NCI-H345 (cell line): ENCODE results near the gene SKIC3.

ENCODE experiments used
- DNase-seq: peaks from one replicate; lab custom pipeline; 2025; lab: John Stamatoyannopoulos, UW

The SKIC3 gene

DNA sequence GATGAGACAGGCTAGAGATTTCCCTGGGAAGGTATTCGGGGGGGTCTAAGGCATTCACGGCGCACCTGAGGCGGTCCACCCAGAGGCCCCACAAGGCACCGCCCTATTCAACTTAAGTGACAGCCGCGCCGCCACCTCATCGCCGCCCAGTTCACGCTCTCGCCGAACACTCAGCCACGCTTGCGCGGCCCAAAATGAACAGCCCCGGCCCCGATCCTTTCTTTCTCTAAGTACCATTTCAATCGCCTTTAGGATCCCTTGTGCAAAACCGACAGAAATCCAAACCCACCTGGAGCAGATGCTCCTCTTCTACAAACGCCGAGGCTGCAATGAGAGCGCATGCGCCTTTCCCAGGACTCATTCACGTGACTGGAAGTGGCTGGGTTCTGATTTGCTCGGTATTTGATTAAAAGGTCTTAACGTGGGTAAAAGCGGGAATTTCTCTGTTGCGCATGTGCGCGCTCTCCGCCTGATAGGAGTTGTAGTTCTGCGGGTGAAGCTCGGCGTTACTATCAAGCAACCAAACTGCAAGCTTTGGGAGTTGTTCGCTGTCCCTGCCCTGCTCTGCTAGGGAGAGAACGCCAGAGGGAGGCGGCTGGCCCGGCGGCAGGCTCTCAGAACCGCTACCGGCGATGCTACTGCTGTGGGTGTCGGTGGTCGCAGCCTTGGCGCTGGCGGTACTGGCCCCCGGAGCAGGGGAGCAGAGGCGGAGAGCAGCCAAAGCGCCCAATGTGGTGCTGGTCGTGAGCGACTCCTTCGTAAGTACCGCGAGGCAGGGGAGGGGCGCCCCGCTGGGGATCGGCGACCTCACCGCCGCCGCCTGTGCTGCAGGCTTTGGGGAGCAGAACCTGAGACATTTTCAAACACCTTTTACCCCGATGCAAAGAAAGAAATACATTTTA lies at the start of gene SKIC3, which contains the start of gene ARSK:
Gene SKIC3, minus strand, starts transcription at position 331 of the 902 bp plus-strand sequence. CDS start 7,827 bp downstream, outside the sequence.
Gene ARSK, plus strand, starts transcription at position 455 of the 902 bp plus-strand sequence. Its CDS starts 178 bp downstream, at position 633.
- peak; percentile 96 for DNase-seq

DNA sequence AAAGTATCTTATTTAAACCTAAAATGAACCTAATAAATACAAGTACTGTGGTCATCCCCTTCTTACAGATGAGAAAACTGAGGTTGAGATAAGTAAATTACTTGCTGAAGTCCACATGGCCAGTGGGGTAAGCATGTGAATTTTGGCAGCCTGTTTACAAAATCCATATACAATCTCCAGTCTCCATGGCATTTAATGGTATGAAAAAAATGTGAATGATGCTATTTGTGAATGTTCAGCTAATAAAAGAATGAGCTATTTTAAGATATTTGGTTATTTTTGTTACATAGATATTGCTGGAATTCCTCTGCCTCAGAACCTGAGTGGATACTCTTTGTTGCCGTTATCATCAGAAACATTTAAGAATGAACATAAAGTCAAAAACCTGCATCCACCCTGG lies 45.8 kb upstream of the SKIC3 start:
- no peak for DNase-seq

DNA sequence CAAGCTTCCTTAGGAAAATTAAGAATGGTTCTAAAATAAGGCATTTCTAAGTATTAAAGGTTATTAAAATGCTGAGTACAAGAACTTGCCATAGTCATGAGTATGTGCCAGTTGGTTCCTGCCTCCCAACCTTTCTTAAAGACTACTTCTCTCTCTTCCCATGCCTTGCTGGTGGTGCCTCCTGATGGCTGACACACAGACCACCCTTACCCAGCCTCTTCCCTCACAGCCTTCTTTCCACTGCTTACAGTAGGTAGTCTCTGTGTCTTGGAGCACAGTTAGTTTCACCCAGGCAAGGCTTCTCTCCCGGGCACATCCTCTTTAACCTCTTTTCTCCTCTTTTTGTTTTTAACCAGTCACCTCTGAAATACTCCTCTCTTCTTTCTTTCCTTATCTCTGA lies 44.5 kb upstream of the SKIC3 start:
- no peak for DNase-seq

DNA sequence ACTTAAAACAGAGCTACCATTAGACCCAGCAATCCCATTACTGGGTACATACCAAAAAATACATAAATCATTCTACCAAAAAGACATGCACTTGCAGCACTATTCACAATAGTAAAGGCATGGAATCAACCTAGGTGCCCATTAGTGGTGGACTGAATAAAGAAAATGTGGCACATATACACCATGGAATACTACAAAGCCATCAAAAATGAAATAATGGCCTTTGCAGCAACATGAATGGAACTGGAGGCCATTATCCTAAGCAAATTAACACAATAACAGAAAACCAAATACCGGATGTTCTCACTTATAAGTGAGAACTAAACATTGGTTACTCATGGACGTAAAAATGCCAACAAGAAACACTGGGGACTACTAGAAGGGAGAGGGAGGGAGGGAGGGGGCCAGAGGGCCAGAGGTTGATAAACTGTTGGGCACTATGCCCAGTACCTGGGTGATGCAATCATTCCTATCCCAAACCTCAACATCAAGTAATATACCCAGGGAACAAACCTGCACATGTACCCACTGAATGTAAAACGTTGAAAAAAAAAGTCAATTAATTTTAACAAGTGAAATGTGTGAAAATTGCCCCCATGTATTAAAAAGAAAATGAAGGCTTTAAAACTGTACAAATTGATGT lies 40.6 kb upstream of the SKIC3 start:
- no peak for DNase-seq

DNA sequence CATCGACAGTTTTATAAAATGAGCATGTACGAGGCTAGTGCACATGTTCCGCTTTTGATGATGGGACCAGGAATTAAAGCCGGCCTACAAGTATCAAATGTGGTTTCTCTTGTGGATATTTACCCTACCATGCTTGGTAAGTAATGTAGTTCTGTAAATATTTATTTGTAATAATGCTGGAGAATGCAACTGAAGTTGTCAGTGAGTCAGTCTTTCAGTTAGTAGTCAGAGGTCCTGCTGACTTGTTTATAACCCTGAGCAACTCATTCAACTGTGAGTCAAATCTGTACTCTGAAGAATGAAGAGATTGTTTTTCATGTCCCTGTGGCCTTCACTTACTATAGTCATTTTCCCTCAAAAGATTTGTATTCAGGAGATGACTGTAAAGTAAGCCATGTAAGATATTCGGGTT lies 36.7 kb upstream of the SKIC3 start:
- no peak for DNase-seq

DNA sequence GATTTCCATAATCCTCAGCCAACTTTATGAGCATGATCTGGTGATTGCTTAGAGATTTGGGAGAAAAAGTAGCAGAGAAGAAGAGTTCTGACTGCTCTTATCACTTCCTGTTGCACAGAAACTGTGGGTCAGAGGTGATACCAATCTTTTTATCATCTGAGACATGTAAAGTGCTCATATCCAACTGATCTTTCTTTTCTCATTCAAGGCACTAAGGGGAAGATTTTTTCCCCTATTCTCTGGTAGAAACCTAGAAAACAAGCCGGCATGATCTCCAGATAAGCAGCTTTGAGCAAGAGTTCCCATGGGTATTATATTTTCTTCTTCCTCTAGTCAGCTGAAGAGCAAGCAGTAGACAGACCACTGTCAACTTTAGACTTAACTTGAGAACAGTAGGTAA lies 36.1 kb upstream of the SKIC3 start:
- DNase-seq: no peak

DNA sequence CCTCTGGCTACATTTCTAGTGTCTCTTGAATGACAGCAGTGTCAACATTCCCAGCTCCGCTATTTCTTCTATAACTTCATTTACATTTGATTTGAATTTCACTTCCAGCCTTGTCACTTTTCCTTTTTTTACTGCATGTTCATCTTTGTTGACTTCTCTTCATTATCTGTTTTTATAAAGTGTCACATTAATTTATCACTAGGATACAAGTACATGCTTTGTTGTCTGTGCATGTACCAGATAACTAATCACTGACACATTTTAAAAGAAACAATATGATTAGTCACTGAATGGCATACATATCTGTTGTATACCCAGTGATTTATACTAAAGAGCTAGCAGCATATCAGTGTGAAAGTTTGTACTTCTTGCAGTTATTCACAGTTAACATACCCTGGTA lies 29.2 kb upstream of the SKIC3 start:
- no peak for DNase-seq

DNA sequence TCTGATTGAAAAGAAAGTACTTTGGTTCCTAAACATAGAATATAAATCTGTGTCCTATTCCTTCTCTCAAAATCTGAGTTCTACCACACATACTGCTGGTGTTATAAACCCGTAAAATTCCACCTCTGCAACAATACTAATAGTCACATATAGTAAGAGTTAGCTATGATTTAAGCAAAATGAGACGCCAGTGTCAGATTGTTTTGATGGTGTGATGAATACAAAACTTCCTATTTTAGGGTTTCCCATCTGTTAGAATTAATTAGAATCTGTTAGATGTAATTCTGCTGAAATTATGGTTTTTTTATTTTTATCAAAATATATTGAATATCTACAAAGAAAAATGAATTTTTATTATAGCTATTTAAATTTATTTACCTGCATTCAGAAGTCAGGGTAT lies 26.8 kb upstream of the SKIC3 start:
- no peak for DNase-seq

DNA sequence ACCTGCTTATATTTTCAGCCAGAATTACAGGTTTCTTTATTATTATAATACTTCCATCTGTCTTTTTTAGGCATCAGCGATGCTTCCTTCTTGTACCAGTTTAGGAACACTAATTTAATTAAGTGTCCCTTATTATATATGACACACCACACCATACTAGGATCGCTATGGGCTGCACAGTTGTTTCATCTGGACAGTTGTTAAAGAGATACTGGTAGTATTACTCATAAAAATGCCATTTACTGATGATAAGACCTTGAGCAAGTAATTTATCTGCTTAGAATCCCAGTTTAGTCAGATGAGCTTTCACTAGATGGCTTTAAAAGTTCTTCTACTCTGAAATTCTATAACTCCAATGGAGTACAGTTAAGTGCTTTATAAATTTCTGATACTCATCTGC lies 17.2 kb upstream of the SKIC3 start:
- no peak for DNase-seq

DNA sequence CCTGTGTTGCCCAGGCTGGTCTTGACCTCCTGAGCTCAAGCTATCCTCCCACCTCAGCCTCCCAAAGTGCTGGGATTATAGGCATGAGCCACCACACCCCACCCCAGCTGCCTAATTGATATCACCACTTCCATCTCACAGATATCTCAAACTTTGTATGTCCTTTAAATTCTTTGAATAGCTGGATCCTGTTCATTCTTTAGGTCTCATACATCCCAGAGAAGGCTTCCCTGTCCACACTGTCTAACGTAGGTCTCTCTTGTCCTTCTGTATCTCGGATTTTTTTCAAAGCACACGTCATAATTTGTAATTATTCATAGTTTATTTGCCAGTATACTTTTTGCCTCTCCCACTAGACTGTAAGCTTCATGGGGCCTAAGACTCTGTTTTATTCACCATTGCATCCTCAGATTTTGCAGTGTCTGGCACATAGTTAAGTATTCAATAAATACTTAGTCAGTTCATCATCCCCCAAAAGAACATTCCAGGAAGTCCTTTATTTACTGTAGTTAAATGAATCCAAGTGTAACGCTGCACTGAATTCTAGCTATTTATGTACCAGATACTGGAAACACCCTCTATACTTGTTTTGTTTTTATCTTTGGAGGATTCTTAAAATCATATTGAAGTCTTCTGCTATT lies 10.6 kb upstream of the SKIC3 start:
- DNase-seq: no peak

DNA sequence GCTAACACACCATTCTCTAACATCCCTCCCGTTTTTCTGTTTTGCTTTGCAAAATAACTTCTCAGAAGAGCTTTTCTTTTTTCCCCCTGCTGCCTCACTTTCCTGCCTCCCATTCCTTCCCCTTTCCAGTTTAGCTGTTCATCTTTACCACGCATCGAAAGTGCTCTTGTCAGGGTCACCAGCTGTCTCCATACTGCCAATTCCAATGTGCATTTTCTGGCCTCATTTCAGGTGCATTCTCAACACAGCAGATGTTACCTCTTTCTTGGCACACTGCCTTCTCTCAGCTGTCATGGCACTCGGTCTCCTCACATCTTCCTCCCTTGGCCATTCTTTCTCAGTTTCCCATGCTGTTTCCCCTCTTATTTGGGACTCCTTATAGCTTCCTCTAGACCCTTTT lies 9.7 kb upstream of the SKIC3 start:
- DNase-seq: peak; percentile 9

DNA sequence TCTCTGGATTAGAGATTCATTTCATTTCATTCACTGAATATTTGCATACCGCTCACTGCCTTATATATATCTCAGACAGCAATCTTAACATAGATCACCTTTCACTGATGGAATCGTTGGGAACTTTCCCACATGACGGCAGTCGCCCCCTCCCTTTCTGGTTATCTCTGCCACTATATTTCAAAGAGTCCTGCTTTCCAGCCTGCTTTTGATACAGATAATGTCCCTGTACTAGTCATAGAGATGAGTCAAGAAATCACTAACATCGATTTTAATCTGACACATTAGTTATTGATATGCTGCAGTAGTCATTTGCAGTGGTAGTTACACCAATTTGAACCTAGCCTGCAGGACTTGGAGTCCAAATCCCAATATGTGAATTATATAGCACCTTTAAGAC lies 8.6 kb upstream of the SKIC3 start:
- no peak for DNase-seq

DNA sequence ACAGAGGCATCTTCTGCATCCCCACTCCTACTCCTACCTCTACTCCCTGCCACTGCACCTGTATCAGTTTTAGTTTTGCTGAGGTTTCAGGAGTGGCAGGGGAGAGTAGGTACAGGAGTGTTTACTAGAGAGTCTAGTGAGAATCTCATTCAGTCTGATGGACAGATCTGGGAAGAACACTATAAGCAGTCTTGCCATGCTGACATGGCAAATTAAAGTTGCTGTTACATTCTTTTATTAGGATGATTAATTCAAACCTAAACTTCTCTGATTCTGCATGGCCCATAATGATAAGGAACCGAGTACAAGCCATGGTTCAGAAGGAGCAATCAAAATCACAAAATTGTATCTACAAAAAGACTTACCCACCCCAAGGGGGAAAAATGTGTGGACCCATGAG lies 7.5 kb upstream of the SKIC3 start:
- no peak for DNase-seq

DNA sequence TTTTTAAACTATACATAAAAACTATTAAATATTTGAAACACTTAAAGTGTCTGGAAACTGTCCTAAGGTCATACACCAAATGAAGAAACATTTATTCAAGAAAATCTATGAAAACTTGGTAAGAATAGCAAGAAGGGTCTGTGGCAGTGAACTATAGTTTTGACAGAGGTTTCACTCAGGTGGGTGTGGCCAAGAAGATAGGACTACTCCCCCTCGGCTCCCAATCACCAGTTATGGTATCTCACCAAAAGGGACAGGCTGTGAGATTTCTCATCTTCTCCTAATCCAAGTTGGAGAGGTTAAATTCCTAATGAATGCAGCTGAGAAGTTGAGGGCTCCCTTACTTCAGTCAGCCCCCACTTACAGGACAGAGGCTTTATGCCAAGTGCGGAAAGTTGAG lies 3.1 kb upstream of the SKIC3 start:
- no peak for DNase-seq

DNA sequence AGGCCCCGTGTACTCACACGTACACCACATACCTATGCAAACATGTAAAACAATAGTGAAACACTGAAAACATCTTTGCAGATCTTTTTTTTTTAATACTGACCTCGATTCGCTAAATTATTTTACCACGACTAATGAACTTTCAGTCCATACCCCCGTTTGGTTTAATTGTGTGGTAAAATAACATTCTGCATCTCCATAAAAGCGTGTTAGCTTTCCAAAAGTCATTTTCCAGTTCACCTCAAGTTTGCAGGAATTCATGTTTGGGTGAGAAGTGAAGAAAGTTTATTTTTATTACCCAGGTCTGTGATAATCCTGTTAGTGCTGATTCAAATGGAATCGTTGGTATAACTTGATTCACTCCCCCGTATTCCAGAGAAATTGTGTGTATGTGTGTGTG lies 776 bp upstream of the SKIC3 start:
- no peak for DNase-seq

DNA sequence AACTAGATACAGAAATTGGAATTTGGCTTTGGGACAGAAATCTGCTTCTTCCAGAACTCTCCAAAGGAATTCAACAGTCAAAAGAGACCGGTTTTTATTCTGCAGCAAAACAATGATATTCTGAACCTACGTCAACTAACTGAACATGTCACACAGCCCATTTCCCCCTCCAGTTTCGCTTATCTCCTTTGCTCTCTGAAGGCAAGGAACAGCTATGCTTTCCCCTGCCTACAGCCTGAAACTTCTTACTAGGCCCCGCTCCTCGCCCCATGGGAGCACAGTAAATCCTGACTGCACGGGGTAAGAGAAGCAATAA lies 488 bp downstream of the SKIC3 start:
- no peak for DNase-seq

DNA sequence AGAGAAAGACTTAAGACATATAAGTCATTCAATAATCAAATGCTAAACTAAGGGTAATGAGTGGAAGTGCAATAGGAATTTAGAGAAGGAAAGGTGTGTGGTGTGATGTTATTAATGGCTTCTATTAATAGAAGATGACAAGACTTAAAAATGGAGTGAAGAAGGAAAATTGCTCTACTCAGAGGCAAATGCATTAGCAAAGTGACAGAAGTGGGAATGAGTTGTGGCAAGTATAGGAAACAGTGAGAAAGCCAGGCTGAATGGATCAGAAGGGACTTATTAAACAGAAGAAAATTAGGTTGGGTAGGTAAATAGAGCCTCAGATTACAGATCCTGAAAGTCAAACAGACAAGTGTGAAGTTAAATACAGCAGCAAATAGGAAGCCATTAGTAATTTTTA lies 5.7 kb downstream of the SKIC3 start:
- no peak for DNase-seq

DNA sequence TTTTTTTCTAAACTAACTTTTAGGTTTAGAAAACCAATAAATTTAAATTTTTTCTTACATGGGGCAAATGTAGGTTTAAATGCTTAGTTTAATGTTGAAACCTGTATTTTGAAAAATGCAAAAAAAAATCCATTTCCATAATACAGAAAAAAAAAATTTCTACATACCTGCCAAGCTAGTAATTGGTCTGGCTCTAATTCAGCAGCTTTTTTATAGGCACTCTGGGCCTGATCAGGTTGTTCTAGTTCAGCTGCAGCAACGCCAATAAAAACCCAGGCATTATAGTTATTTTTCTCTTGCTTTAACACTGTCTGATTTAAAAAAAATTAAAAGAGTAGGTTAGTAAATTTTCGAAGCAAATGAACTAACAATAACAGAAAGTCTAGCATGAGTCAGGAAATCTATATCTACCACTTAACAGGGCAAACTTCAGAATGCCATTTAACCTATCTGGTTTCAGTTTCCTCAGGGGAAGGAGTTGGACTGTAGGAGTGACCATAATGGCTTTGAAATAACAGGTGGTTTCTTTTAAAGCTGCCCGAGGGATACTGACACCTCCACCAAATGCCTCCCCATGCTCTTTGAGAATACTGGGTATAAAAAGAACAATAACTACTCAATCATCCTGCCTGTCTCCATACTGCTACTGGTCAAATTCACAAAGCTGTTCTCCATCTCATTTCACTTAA lies 11.6 kb downstream of the SKIC3 start:
- DNase-seq: no peak

DNA sequence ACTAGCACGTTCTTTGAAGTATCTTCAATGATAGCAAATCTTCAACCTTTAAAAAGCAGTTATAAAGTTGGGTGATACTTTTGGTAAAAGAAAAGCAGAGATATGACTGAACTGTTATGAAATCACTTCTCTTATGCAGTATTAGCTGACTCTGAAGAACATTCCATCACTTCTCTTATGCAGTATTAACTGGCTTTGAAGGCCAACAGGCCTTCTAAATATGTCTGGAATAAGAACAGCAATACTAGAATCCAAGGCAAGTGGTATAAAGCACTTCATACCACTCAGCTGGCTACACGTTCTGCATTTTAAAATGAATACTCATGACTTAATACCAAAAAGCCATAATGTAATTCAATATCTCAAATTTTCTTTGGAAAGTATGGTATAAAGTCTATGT lies 17.3 kb downstream of the SKIC3 start:
- DNase-seq: no peak

DNA sequence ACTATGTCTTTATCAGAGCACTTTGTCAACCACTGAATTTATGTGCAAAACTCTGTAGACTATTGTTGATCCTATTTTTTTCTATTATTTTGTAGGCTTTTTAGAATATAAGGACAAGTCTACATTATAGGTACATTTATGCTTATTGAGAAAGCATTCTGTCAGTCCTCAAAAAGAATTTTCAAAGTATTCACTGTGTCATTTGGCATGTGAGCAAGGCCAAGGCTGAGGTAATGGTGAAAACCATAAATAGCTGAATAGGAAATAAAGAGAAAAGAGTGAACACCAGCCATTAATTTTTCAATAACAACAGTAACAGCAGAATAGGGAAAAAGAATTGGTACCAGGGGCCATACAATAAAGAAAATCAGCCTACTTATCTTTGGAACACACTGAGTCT lies 21.0 kb downstream of the SKIC3 start:
- DNase-seq: no peak

DNA sequence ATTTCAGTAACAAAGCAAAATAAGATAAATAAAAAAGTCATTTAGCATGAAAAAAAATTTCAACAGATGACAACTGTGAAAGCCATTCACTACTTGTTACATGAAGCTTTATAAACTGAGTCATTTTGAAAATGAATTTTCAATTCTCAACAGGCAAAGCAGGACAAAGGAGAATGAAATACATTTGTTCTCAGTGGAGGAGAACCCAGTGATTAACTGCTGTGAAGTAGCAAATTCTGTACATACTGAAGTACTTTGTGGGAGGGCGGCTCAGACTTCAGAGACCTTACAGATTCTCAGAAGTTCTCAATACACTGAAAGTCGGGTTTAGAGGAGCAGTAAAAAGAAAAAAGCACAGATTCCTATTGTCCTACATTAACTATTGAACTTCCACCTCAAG lies 21.7 kb downstream of the SKIC3 start:
- no peak for DNase-seq

DNA sequence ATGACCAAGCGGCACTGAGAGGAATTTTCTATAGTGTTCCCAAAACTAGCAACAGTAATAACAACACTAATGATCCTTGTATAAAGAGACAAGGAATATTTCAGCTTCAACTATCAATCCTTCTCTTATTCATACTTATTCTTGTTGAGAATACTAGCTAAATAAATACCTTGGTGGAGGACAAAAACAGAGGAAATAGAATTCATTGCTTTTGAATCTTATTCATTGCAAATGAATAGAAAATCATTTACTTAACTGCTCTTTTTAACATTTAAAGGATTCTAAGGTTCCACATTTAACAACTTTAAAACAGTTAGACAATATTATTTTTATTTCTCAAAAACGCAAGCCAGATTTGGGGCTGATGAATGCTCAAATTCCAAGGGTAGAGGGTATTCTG lies 22.4 kb downstream of the SKIC3 start:
- no peak for DNase-seq

DNA sequence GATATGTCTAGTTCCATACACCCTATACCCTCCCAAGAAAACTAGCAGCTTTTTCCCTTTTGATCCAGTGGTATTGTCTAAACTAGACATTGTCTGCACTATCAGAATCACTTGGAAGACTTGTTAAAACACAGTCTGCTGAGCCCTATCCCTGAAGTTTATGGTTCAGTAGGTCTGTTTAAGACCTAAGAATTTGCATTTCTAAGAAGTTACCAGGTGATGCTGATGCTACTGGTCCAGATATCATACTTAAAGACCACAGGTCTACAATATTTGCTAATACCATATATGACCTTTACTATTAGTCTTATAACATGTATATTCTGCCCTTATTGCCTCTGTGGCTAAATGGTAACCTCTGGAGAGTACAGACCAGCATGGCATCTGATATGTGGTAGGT lies 23.3 kb downstream of the SKIC3 start:
- DNase-seq: no peak
